IMR-90 (cell line): ENCODE measurements around the gene MAD2L2.

Experiments used
- CEBPB ChIP-seq: IDR thresholded peaks from 2 replicates; pipeline ENCODE4 v1.6.1; 2012; ENCODE audit warnings: low read depth, low read length, improper control_type of control experiment
- CTCF ChIP-seq: conservative IDR thresholded peaks from 2 replicates; pipeline ENCODE4 v1.5.1; 2012; ENCODE audit warnings: mild to moderate bottlenecking, low read depth, low read length, improper control_type of control experiment
- FOS ChIP-seq: fragments of 150-350 bp; IDR thresholded peaks from 2 replicates; pipeline ENCODE4 v1.6.1; 2016; ENCODE audit warnings: low read depth, low read length
- MAZ ChIP-seq: IDR thresholded peaks from 2 replicates; pipeline ENCODE4 v1.6.1; 2012; ENCODE audit warnings: low read depth, mild to moderate bottlenecking, low read length, improper control_type of control experiment, moderate library complexity, borderline replicate concordance
- POLR2A ChIP-seq: IDR thresholded peaks from 2 replicates; pipeline ENCODE4 v1.6.1; 2012; ENCODE audit warnings: mild to moderate bottlenecking, low read depth, low read length
- RAD21 ChIP-seq: IDR thresholded peaks from 2 replicates; pipeline ENCODE4 v1.6.1; 2012; ENCODE audit warnings: low read length, improper control_type of control experiment
- RFX5 ChIP-seq: IDR thresholded peaks from 2 replicates; pipeline ENCODE4 v1.8.0; 2012; ENCODE audit warnings: low read depth, mild to moderate bottlenecking, low read length, moderate library complexity
- SMC3 ChIP-seq: fragments of 150-350 bp; IDR thresholded peaks from 2 replicates; pipeline ENCODE4 v1.6.1; 2016; ENCODE audit warnings: low read depth, mild to moderate bottlenecking, antibody characterized with exemption, low read length, moderate library complexity

- no peak for TF ChIP-seq CTCF
- TF ChIP-seq FOS = no peak
- TF ChIP-seq RAD21 = no peak
- no peak for TF ChIP-seq POLR2A
- no peak for TF ChIP-seq SMC3
- TF ChIP-seq CEBPB = no peak
- no peak for TF ChIP-seq MAZ
- no peak for TF ChIP-seq RFX5
Observed at GRCh38 chr1:11649624-11650330, 31.2 kb downstream of the MAD2L2 start.
